GDM1 (cell line): ENCODE measurements around the gene ATP8B2.

Source experiments
- DNase-seq: peaks from one replicate; lab custom pipeline; 2025; lab: John Stamatoyannopoulos, UW

The ATP8B2 gene

GRCh38 chr1:154398678-154399077 is 73.4 kb downstream of the ATP8B2 start:
- DNase-seq: no peak

DNA sequence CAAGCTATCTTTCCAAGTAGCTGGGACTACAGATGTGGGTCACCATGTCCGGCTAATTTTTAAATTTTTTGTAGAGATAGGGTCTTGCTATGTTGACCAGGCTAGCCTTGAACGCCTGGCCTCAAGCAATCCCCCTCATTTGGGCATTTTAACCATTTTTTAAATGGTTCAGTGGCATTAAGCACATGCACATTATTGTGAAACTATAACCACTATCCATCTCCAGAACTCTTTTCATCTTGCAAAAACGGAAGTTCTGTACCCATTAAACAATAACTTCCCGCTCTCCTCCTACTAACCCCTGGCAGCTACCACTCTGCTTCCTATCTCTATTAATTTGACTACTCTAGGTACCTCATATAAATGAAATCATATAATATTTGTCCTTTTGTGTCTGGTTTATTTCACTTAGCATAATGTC is 75.1 kb downstream of the ATP8B2 start:
- no peak for DNase-seq
